Upper lobe of left lung (tissue), 4 donors: Measurements from ENCODE around the gene DNMT3A.

Experiments used
- POLR2A ChIP-seq, 4 donors: fragments of 450-650 bp; IDR thresholded peaks; one replicate each; pipeline ENCODE4 v1.5.1; 2016 to 2017; ENCODE audit warnings: antibody characterized with exemption in 4 of 4, mild to moderate bottlenecking in 2 of 4
- TF ChIP-seq, protein P1 (sequence below), 6 experiments: fragments of 450-650 bp in 4 of 6; fragments of 200-600 bp in 2 of 6; sonication (generic) in 2 of 6; IDR thresholded peaks; one replicate each; pipeline ENCODE4 v1.5.1; 2016 to 2019; ENCODE audit warnings: antibody characterized with exemption in 6 of 6

DNA sequence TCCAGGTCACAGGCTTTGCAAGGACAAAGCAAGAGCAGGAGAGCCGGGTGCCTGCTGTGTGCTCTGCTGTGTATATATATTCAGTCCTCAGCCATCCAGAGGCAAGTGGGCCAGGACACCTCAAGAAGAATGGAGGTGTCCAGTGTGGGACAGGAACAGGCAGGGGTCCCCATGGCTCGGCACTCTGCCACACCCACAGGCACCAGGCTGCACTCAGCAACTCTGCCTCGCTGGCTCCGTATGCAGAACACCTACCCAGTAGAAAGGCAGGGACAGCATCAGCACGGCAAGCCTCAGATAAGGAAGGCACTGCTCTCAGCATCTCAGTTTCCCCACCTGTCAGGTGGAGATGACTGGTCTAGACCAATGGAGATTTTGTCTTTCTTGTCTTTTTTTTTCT, 57.8 kb downstream of the DNMT3A start:
- TF ChIP-seq, protein P1, sequence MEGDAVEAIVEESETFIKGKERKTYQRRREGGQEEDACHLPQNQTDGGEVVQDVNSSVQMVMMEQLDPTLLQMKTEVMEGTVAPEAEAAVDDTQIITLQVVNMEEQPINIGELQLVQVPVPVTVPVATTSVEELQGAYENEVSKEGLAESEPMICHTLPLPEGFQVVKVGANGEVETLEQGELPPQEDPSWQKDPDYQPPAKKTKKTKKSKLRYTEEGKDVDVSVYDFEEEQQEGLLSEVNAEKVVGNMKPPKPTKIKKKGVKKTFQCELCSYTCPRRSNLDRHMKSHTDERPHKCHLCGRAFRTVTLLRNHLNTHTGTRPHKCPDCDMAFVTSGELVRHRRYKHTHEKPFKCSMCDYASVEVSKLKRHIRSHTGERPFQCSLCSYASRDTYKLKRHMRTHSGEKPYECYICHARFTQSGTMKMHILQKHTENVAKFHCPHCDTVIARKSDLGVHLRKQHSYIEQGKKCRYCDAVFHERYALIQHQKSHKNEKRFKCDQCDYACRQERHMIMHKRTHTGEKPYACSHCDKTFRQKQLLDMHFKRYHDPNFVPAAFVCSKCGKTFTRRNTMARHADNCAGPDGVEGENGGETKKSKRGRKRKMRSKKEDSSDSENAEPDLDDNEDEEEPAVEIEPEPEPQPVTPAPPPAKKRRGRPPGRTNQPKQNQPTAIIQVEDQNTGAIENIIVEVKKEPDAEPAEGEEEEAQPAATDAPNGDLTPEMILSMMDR (IDR thresholded peaks at IDR 0.05): no peak
- TF ChIP-seq POLR2A (IDR thresholded peaks at IDR 0.05): no peak
